ENCODE data around the gene S100A8. TPM values are rescaled to one million over a fixed set of nuclear protein-coding genes. Genes with fewer than 3 reads are reported as not detected.

Gene S100A8
- total RNA-seq, 1 experiment from 2014 or later, result not detected

DNA sequence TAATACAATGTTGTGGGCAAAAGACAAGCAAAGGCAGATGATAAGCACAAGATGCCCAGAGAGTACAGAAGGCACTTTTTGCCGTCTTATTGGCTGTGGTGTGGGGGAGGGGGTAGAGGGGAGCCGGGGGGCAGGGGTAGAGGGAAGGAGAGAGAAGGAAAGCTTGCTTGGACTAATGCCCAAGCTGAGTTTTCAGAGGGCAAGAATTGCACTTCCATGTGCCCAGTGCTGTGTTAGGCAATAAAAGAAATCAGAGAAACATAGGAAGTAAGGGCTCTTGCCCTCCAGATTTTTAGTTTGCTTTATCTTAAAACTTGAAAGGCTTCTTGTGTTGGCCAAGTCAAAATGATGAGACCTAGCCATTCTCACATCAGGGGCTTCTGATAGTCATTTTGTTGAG, 23.8 kb downstream of the S100A8 start:
- DNase-seq (ENCODE audit: low spot score), result no peak
- in situ Hi-C loops (cut with HindIII; ENCODE audit: low sequenced_read_pairs), result loop anchor here (25.0 kb wide), 1 partner anchor 220 kb away; no protein-coding TSS in a partner anchor

GRCh38 chr1:153366261-153366660, 24.6 kb downstream of the S100A8 start:
- no peak for DNase-seq (ENCODE audit: low spot score)
- in situ Hi-C loops (cut with HindIII; ENCODE audit: low sequenced_read_pairs), result loop anchor here (25.0 kb wide), 1 partner anchor 221 kb away; no protein-coding TSS in a partner anchor

GRCh38 chr1:153365696-153366095, 25.2 kb downstream of the S100A8 start:
- in situ Hi-C loops (cut with HindIII; ENCODE audit: low sequenced_read_pairs), result loop anchor here (25.0 kb wide), 1 partner anchor 222 kb away; no protein-coding TSS in a partner anchor
- DNase-seq (ENCODE audit: low spot score), result no peak

DNA sequence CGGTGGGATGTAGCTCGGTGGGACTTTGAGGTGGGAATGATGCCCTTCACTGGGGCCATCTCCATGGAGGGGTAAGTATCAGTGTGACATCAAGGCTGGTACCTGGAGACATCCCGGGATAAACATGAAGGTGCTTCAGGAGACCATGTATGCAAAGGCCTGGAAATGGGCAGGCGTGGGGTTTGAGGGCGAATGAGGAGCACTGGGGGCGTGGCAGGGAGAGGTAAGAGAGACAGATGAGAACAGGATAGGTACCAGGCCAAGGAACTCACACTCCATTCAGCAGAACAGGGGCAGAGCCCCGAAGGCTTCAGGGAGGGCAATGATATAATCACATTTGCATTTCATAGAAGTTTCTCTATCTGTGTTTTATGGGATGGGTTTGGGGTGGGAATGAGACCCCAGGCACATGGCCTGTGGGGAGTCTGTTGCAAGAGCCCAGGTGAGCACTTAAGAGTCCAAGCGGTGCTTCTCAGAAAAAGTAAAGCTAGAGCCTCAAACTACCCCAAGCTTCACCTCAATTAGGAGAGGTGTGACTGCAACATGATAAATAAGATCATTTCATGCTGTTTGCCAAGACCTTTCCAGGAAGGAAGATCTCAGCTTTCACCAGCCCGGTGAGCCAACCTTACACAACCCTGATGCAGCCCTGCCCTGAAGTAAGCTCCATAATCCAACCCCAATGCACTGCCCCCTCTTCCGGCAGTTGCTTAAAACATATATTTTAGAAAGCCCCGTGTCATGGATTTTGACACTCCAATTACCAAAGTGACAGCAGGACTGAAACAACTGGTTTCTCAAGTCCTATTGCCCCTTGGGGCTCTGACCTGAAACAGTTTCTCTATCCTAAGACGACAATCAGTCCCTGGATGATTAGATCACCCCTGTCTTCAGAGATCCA, 25.9 kb downstream of the S100A8 start:
- in situ Hi-C loops (cut with HindIII; ENCODE audit: low sequenced_read_pairs), result loop anchor here (25.0 kb wide), 1 partner anchor 222 kb away; no protein-coding TSS in a partner anchor
- DNase-seq (ENCODE audit: low spot score), result no peak

DNA sequence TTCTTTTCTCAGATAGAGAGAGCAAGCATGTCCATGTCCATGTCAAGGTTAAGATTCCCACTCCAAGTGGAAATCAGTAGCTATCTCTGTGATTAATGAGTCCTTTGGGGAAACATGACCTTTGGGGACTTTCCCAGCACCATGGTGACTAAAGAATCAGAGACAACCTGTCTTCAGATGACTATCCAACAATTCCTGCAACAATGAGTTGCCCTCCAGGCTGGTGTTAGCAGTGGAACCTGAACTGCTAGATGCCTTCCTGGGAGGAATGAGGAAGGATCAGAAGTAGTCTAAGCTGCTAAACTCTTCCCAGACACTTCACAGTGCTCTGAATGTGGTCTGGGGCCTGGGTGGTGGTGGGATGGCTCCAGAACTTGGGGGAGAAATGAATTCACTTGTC, 26.7 kb downstream of the S100A8 start:
- DNase-seq (ENCODE audit: low spot score), result no peak
- in situ Hi-C loops (cut with HindIII; ENCODE audit: low sequenced_read_pairs), result loop anchor here (25.0 kb wide), 1 partner anchor 223 kb away; no protein-coding TSS in a partner anchor

DNA sequence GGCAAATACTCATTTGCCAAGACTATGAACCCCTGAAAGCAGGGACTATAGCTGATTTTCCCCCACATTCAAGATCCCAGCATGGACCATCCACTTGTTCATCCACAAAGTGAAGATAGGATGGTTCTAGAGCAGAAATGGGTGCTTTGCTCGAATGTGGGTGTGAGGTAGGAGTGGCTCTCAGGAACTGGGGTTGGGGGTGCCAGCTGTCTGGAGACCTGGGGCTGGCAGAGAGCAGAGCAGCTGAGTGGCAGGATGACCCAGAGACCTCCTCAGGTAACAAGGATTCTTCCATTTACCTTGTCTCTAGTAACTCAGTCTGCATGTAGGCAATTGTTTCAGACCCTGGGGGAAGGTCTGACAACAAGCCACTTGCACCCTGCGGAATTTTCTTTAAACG, 27.2 kb downstream of the S100A8 start:
- no peak for DNase-seq (ENCODE audit: low spot score)
- in situ Hi-C loops (cut with HindIII; ENCODE audit: low sequenced_read_pairs), result loop anchor here (25.0 kb wide), 1 partner anchor 224 kb away; no protein-coding TSS in a partner anchor

DNA sequence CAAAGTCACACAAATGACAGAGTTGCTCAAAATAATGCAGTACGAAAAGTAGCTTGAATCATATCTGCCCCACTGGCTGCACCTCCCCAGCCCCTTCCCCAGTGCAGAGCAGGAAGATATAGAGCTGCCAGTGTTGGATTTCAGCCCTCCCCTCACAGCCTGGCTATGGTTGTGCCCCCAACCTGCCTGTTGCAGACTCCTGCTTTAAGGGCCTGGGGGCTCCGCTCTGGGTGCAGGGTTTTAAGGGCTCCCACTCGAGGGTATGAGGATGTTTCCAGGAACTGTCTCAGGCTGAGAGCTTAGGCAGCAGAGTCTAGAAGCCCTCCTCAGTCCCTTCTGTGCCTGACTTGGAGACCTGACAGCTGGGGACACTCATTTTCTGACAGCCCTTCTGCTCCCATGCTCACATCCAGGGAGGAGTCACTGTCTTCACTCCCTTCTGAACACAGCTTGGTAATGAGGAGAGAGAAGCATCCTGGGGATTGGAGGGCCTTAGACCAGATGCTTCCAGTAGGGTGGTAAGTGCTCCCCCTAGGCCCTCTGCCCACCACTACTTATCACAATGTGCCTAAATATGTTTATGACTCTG, 28.6 kb downstream of the S100A8 start:
- in situ Hi-C loops (cut with HindIII; ENCODE audit: low sequenced_read_pairs), result loop anchor here (25.0 kb wide), 1 partner anchor 225 kb away; no protein-coding TSS in a partner anchor
- DNase-seq (ENCODE audit: low spot score), result no peak

DNA sequence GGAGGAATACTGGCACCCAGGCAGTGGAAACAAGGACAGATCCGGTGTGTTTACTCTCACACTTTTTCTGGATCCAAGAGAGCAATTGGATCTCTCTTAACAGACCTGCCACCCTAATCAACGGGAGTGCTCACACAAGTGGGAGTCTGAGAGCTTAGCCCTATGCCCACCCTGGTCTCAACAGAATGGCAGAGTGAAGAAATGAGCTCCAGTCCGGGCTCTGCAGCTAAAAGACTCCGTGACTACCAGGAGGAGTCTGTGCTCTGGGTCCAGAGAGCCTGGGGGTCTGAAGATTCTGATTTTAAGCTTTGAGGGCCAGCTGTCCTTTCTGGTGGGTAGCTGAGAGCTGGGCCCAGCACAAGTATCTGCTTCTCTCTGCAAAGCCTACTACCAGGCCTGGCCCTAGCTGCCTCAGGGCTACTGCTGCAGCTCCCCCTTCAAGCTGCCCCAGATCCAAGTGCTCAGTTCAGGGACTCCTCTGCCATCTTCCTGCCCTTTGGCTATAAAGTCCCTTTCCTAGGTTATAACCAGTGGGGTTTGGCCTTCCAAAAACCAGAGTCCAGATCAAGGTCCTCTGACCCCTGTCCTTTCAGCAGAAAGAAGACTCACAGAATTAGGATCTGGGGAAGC, 29.3 kb downstream of the S100A8 start:
- DNase-seq (ENCODE audit: low spot score), result no peak
- in situ Hi-C loops (cut with HindIII; ENCODE audit: low sequenced_read_pairs), result loop anchor here (25.0 kb wide), 1 partner anchor 226 kb away; no protein-coding TSS in a partner anchor

DNA sequence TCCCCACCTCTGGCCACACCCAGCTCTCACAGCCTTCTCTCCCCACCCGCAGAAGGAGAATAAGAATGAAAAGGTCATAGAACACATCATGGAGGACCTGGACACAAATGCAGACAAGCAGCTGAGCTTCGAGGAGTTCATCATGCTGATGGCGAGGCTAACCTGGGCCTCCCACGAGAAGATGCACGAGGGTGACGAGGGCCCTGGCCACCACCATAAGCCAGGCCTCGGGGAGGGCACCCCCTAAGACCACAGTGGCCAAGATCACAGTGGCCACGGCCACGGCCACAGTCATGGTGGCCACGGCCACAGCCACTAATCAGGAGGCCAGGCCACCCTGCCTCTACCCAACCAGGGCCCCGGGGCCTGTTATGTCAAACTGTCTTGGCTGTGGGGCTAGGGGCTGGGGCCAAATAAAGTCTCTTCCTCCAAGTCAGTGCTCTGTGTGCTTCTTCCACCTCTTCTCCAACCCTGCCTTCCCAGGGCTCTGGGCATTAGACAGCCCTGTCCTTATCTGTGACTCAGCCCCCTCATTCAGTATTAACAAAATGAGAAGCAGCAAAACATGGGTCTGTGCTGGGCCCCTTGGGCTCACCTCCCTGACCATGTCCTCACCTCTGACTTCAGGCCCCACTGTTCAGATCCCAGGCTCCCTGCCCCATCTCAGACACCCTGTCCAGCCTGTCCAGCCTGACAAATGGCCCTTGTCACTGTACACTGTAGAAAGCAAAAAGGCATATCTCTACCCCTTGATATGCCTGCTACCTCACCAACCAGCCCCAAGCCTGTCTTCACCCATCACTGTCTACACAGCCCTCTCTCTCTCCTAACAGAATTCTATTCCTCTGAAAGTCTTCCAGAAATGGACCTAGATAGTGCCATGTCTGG, 30.0 kb downstream of the S100A8 start:
- in situ Hi-C loops (cut with HindIII; ENCODE audit: low sequenced_read_pairs), result loop anchor here (25.0 kb wide), 1 partner anchor 226 kb away; no protein-coding TSS in a partner anchor
- DNase-seq (ENCODE audit: low spot score), result no peak

GRCh38 chr1:153360190-153360589, 30.7 kb downstream of the S100A8 start:
- DNase-seq (ENCODE audit: low spot score), result no peak
- in situ Hi-C loops (cut with HindIII; ENCODE audit: low sequenced_read_pairs), result loop anchor here (25.0 kb wide), 1 partner anchor 227 kb away; no protein-coding TSS in a partner anchor

GRCh38 chr1:153359241-153359640, 31.6 kb downstream of the S100A8 start:
- DNase-seq (ENCODE audit: low spot score), result no peak
- in situ Hi-C loops (cut with HindIII; ENCODE audit: low sequenced_read_pairs), result loop anchor here (10.0 to 25.0 kb wide), 2 partner anchors 106 to 228 kb away; partner anchors contain the start of gene S100A7

GRCh38 chr1:153358691-153358975, 32.2 kb downstream of the S100A8 start:
- DNase-seq (ENCODE audit: low spot score), result no peak
- in situ Hi-C loops (cut with HindIII; ENCODE audit: low sequenced_read_pairs), result loop anchor here (10.0 to 25.0 kb wide), 2 partner anchors 106 to 229 kb away; partner anchors contain the start of gene S100A7

DNA sequence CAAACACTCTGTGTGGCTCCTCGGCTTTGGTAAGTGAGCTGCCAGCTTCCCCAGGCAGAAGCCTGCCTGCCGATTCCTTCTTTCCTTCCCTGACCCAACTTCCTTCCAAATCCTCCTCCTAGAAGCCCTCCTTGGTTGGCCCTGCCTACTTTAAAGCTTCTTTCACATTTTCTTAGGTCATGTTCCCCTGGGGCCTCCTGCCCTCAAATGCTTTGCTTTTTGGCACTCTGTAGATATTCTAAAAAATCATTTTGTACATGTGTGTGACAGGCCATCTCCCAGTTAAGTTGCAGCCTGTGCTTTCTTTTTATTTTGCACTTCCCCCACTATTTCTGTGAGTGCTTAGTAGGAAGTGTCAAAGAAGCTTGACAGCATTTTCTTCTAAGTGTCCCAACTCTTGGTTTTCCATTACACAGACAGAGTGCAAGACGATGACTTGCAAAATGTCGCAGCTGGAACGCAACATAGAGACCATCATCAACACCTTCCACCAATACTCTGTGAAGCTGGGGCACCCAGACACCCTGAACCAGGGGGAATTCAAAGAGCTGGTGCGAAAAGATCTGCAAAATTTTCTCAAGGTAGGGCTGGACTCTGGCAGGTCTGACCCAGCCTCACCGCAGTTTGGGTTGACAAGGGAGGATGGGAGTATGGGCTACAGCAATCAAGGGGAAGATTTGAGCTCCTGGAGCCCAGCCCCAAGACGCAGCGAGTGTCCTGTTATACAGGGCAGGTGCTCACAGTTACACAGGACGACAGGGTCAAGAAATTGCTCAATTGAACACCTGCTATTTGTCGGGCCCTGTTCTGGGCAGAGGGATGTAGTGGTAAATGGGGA, 32.8 kb downstream of the S100A8 start, which contains the start of gene S100A9:
S100A9 (plus strand) TSS at position 2 of the 838 bp plus-strand sequence; CDS start at position 432, 430 bp downstream.
- in situ Hi-C loops (cut with HindIII; ENCODE audit: low sequenced_read_pairs), result loop anchor here (10.0 to 25.0 kb wide), 2 partner anchors 107 to 229 kb away; partner anchors contain the start of gene S100A7
- DNase-seq (ENCODE audit: low spot score), result no peak

DNA sequence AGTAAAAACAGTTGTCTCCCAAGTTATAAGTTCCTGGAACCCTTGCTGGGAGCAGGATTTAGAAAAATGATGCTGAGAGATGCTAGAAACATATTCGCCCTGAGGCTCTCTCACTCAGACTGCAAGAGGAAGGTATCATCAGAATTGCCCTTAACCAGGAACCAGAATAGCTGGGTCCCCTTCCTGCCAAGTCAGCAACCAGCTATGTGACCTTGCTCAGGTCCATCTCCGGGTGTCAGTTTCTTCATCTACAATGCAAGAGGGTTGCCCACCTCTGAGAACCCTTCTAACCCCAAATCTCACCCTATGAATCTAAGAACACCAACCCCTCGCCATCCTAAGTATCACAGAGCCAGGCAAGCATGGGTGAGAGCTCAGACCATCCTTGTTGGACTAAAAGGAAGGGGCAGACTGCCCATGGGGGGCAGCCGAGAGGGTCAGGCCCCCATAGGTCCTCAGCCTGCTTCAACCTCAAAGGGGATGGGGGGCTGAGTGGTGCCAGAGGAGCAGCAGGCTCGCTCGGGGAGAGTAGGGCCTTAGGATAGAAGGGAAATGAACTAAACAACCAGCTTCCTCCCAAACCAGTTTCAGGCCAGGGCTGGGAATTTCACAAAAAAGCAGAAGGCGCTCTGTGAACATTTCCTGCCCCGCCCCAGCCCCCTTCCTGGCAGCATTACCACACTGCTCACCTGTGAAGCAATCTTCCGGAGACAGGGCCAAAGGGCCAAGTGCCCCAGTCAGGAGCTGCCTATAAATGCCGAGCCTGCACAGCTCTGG, 33.6 kb downstream of the S100A8 start:
- in situ Hi-C loops (cut with HindIII; ENCODE audit: low sequenced_read_pairs), result loop anchor here (10.0 to 25.0 kb wide), 2 partner anchors 108 to 230 kb away; partner anchors contain the start of gene S100A7
- no peak for DNase-seq (ENCODE audit: low spot score)

DNA sequence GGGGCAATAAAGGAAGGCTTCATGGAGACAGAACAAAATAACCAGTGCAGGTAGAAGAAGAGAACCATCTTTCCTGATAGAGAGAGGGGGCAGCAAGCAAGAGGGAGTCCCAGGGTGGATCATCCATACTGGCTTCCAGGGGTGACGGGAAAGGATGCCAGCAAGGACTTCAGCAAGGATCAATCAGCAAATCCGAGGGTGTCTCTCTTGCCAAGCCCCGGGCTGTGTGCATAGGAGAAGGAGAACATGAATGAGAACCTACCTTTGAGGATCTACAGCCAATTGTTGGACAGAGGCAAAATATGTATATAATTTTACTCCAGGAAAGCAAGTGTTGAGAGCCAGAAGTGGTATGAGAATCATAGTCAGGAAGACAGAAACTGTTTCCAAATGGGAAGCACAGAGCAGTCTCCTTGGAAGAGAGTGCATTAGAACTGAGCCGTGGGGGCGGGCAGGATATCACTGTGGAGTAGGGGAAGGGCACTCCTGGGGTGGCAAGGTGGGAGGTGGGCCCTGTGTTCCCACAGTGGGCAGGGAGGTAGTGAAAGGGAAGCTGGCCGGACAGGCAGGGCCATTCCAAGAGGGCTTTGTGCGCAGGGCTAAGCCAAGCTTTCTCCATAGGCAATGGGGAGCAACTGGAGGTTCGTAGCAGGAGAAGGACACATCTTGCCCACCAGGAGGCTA, 34.3 kb downstream of the S100A8 start:
- in situ Hi-C loops (cut with HindIII; ENCODE audit: low sequenced_read_pairs), result loop anchor here (10.0 to 25.0 kb wide), 2 partner anchors 108 to 231 kb away; partner anchors contain the start of gene S100A7
- DNase-seq (ENCODE audit: low spot score), result no peak

All from G401 (cell line).